ENCODE data around the gene FER1L5.

Gene FER1L5

GRCh38 chr2:96683972-96684820 lies 41.6 kb downstream of the FER1L5 start:
- DNase-seq, result no peak

- DNase-seq, result no peak
These were observed 42.5 kb downstream of the FER1L5 start for GRCh38 chr2:96684883-96685576.

GRCh38 chr2:96685577-96686459 lies 43.3 kb downstream of the FER1L5 start:
- DNase-seq, result no peak

- DNase-seq, result peak; percentile 10
These were observed 44.7 kb downstream of the FER1L5 start for GRCh38 chr2:96687266-96687665.

GRCh38 chr2:96687711-96688640 lies 45.4 kb downstream of the FER1L5 start:
- DNase-seq, result no peak

GRCh38 chr2:96688649-96689430 lies 46.3 kb downstream of the FER1L5 start:
- no peak for DNase-seq

- DNase-seq, result no peak
These were observed 46.9 kb downstream of the FER1L5 start for GRCh38 chr2:96689431-96689991.

GRCh38 chr2:96690306-96691021 lies 47.9 kb downstream of the FER1L5 start:
- no peak for DNase-seq

- no peak for DNase-seq
These were observed 48.6 kb downstream of the FER1L5 start for GRCh38 chr2:96691022-96691612.

GRCh38 chr2:96692094-96692971 lies 49.8 kb downstream of the FER1L5 start:
- no peak for DNase-seq

GRCh38 chr2:96693286-96694200 lies 51.0 kb downstream of the FER1L5 start:
- no peak for DNase-seq

GRCh38 chr2:96694279-96694678 lies 51.7 kb downstream of the FER1L5 start:
- no peak for DNase-seq

GRCh38 chr2:96694816-96695455 lies 52.4 kb downstream of the FER1L5 start:
- no peak for DNase-seq

GRCh38 chr2:96695602-96696001 lies 53.0 kb downstream of the FER1L5 start:
- DNase-seq, result no peak

GRCh38 chr2:96697476-96697875 lies 54.9 kb downstream of the FER1L5 start:
- DNase-seq, result no peak

GRCh38 chr2:96698221-96698861 lies 55.8 kb downstream of the FER1L5 start:
- no peak for DNase-seq

- no peak for DNase-seq
These were observed 56.5 kb downstream of the FER1L5 start for GRCh38 chr2:96699021-96699420.

All from fibroblast of skin of right biceps (primary cell).